ENCODE measurements around the gene CYP11A1. TPM values are rescaled to one million over a fixed set of nuclear protein-coding genes. Genes with fewer than 3 reads are reported as not detected.

The CYP11A1 gene
- total and polyA plus RNA-seq, 10 of the 15 experiments (the other 5 are each of a cell fraction or from before 2014, with no cell fraction given), result 0.11 to 1.2 (median 0.23) TPM; not detected in 5

GRCh38 chr15:74332611-74333010, 34.8 kb downstream of the CYP11A1 start:
- H2AFZ ChIP-seq (ENCODE audit: control insufficient read depth, low read depth, low read length), result no peak overlapping the region
- FAIRE-seq, result no peak
- no peaks in the 10 kb centered on the region for H3K4me1 ChIP-seq (ENCODE audit: control insufficient read depth, insufficient read depth, low read length)
- H3K4me3 ChIP-seq, result no peak overlapping the region
- no peak overlapping the region for H3K4me2 ChIP-seq (ENCODE audit: control insufficient read depth, insufficient read depth)
- BruUV-seq (replicated peaks), result no TSS peak
- ChIA-PET CTCF (no interaction called here), POLR2A (no interaction called here), RAD21 (ENCODE audit: unreplicated experiment) (no interaction called here), SMC1A (ENCODE audit: uncharacterized antibody, unreplicated experiment) (no interaction called here)
- no peak overlapping the region for H3K9ac ChIP-seq (ENCODE audit: control insufficient read depth, insufficient read depth, low read length)
- H3K36me3 ChIP-seq (ENCODE audit: control insufficient read depth in 2 of 2, insufficient read depth in 2 of 2, low read length in 1 of 2), result no peaks in the 10 kb centered on the region
- intact Hi-C loops (cut with micrococcal nuclease; ENCODE audit: unreplicated experiment), result no loop called here
- no peak for ATAC-seq
- no peaks in the 10 kb centered on the region; the same call in 1 of the 2 replicates for H4K20me1 ChIP-seq (ENCODE audit: control insufficient read depth, insufficient read depth)
- no peak overlapping the region for H3K27ac ChIP-seq (ENCODE audit: control insufficient read depth, insufficient read depth)
- DNase-seq (ENCODE audit: low read depth, low spot score), result no peak
- in situ Hi-C loops (cut with MboI), result no loop called here
- H3K9me3 ChIP-seq (replicated peaks; ENCODE audit: control insufficient read depth, insufficient read depth, low read length), result no peaks in the 10 kb centered on the region
- 56% methylated on average over 10 of the region's 10 CpGs for WGBS (ENCODE audit: insufficient coverage, insufficient replicate concordance, low lambda C conversion rate, missing lambda C conversion rate)
- no peaks in the 10 kb centered on the region for H3K79me2 ChIP-seq (ENCODE audit: control insufficient read depth, insufficient read depth, low read length)
- TF ChIP-seq STAT1 (conservative IDR thresholded peaks at IDR 0.05), result no peak
- TF ChIP-seq SREBF2 (IDR thresholded peaks at IDR 0.05; ENCODE audit: low read length), result no peak
- TF ChIP-seq CBX3 (IDR thresholded peaks at IDR 0.05; ENCODE audit: borderline replicate concordance, low read depth), result no peak
- no peak for TF ChIP-seq CUX1 (IDR thresholded peaks at IDR 0.05; ENCODE audit: insufficient replicate concordance, low read depth, low read length)
- TF ChIP-seq ELK1 (IDR thresholded peaks at IDR 0.05; ENCODE audit: low read depth, low read length), result no peak
- TF ChIP-seq RB1 (IDR thresholded peaks at IDR 0.05; ENCODE audit: borderline replicate concordance), result no peak
- no peak for TF ChIP-seq ZNF217 (IDR thresholded peaks at IDR 0.05)
- TF ChIP-seq ASH2L (IDR thresholded peaks at IDR 0.05; ENCODE audit: borderline replicate concordance, low read depth), result no peak
- TF ChIP-seq ZZZ3 (IDR thresholded peaks at IDR 0.05; ENCODE audit: control insufficient read depth, insufficient read length, low read depth), result no peak
- no peak for TF ChIP-seq USF1 (IDR thresholded peaks at IDR 0.05; ENCODE audit: borderline replicate concordance, extremely low read length, insufficient read depth, low read depth, low read length)
- TF ChIP-seq USF2 (IDR thresholded peaks at IDR 0.05; ENCODE audit: borderline replicate concordance, low read depth, low read length), result no peak
- TF ChIP-seq ZSCAN29 (IDR thresholded peaks at IDR 0.05), result no peak
- no peaks in the 10 kb centered on the region for H3K27me3 ChIP-seq (replicated peaks in 1 of 2; ENCODE audit: control insufficient read depth in 2 of 2, insufficient read depth in 2 of 2, low read length in 1 of 2)
